ENCODE results near the gene JOSD1.

DNA sequence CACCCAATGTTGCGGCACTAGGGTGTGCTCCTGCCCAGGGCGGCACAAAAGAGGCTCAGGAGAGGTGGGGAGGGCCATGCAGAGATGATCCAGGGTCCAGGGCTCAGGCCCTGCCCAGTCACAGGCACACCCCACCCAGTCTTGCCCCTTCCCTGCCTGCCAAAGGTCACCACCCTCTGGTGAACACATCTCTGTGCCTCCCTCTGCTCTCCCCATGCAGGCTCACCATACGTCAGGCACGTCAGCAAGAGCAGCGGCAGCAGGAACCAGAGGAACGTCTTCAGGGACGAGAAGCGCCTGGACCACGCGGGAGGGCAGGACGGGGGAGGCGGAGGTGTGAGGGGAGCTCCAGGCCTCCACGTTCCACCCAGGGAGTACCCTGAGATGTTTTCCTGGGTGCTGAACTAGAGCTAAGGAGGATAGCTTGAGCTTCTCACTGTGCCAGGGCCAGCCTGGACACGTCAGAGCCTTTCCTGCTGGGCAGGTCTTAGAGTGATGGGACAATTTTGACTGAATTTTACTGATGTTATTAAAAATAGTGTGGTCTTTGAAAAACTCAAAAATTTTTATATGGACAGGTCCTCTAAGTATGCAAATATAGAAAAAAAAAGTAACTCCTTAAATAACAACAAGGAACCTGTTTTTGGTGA, 47.9 kb upstream of the JOSD1 start:
- TF ChIP-seq, protein P1, sequence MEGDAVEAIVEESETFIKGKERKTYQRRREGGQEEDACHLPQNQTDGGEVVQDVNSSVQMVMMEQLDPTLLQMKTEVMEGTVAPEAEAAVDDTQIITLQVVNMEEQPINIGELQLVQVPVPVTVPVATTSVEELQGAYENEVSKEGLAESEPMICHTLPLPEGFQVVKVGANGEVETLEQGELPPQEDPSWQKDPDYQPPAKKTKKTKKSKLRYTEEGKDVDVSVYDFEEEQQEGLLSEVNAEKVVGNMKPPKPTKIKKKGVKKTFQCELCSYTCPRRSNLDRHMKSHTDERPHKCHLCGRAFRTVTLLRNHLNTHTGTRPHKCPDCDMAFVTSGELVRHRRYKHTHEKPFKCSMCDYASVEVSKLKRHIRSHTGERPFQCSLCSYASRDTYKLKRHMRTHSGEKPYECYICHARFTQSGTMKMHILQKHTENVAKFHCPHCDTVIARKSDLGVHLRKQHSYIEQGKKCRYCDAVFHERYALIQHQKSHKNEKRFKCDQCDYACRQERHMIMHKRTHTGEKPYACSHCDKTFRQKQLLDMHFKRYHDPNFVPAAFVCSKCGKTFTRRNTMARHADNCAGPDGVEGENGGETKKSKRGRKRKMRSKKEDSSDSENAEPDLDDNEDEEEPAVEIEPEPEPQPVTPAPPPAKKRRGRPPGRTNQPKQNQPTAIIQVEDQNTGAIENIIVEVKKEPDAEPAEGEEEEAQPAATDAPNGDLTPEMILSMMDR (IDR thresholded peaks at IDR 0.05), result no peak
- TF ChIP-seq POLR2A (IDR thresholded peaks at IDR 0.05), result no peak

All from testis (tissue), 2 donors.